HL-60/S4 (cell line): ENCODE results near the gene OTUB2.

Experiments used
- in situ Hi-C: fragments of 300-500 bp; cut with MboI; formaldehyde crosslinking; loops from 2 replicates; pipeline ENCODE4 v1.14.3; 2022; ENCODE audit warnings: low sequenced_read_pairs

The OTUB2 gene

DNA sequence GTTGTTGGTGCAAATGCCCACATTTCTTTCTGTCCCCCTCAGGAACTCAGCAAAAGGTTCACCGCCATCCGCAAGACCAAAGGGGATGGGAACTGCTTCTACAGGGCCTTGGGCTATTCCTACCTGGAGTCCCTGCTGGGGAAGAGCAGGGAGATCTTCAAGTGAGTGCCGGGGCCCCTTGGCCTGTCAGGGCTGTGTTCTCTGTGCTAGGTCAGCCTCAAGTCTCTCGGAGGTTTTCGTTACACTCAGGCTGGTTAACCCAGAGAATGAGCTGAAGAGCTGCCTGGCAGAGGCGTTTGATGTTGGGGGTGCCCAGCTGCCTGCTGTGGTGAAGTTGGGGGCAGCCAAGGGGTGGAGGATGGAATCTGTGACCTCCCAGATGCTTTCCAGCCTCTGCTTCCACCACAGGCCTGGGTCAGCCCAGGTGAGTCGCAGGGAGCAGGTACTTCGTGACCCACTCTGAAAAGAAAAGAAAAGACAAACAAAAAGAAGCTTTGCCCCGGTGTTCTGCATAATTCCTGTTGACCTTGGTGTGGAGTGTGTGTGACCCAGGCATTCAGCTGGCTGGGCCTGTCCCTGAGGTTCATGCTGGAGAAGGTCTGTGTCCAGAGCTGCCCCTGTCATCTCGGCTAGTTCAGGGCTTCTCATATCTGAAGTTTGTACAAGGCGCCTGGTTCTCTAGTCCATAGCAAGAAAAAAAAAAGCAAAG, 12.9 kb downstream of the OTUB2 start:
- in situ Hi-C loops = no loop called here

DNA sequence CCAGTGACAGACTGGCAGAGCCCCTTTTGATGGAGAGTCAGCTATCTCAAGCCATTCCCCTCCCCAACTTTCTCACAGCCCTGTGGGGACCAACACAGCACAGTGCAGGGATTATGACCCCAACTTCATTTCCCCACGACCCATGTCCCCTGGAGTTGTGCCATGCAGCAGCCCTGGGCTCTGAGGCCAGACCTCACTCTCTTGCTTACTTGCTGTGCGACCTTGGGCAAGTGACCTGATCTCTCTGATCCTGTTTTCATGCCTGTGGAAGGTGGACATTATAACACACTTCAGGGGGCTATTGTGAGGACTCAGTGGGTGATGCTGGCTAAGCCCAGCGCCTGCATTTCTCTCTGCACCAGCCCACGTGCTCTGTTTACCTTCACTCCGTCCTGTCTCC, 14.1 kb downstream of the OTUB2 start:
- in situ Hi-C loops = no loop called here

DNA sequence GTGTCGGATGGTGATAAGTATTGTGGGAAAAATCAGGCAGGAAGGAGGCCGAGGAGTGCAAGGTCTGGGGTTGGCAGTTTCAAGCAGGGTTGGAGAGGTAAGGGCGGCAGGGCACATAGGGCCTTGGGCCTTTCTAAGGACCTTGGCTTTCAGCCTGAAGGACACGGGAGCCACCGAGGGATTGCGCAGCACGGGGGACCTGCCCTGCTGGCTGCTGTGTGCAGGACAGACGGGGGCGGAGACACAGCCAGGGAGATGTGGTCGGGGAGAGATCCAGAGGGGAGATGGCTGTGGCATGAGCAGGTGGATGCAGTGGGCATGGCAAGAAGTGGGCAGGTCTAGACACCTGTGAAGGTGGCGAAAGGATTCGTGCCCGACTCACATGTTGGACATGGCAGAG, 14.7 kb downstream of the OTUB2 start:
- in situ Hi-C loops = no loop called here

DNA sequence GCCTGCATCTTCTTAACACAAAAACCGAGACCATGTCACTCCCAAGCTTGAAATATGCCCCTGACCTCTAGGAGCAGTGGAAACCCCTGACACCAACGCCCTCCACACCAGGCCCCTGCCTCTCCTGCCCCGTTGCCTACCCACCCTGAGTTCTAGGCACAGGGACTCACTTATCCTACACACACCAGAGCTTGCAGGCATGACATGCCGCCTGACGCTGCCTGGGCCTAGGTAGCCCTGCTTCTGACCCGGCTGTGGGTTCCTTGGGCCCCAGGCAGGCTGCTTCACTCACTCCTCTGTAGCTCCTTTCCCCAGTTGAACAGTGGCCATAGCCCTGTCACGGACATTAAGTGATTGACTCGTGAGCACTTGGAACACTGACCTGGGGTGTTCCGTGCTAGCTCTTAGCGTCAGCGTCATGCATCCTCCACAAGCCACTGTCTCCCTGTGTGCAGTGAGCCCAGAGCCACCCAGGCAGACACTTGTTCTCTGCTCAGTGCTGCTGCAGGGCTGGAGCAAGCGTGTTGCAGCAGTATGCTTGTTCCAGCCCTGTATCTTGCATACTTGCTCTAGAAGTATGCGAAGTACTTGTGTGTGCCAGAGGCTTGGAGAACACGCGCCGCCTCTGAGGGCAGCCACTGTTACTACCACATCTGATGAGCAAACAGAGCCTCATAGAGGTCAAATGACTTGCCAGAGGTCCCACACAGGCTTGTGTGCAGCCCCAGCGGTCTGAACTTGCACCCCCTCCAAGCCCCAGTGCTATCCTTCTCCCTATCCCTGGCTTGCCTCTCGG, 15.6 kb downstream of the OTUB2 start:
- in situ Hi-C loops = no loop called here

DNA sequence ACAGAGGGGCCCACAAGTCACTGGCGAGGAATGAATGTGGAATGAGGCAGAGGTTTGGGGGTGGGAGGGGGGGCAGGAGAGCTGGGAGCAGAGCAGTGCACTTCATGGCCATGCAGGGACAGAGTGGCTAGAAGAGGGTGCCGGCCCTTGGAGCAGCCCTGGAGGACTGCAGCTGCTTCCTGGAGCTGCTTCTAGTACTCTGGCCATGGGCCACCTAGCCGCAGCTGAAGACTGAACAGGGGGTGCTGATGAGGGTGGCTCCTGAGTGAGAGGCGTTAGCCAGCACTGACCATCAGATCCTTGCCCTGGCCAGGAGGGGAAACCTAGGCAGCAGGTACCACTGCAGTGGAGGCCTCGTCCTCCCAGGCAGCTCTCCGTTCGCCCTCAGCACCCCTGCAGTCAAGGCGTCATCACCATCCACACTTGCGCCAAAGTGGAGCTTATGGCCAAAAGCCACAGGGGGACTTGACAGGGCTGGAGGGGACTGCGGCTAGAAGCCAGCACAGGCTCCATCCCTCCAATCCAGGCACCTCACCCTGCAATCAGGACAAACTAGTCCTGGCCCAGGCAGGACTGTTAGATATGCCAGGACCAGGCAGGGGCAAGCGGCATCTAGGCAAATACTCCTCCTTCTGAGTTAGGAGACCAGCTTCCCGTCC, 16.4 kb downstream of the OTUB2 start:
- in situ Hi-C loops = no loop called here

DNA sequence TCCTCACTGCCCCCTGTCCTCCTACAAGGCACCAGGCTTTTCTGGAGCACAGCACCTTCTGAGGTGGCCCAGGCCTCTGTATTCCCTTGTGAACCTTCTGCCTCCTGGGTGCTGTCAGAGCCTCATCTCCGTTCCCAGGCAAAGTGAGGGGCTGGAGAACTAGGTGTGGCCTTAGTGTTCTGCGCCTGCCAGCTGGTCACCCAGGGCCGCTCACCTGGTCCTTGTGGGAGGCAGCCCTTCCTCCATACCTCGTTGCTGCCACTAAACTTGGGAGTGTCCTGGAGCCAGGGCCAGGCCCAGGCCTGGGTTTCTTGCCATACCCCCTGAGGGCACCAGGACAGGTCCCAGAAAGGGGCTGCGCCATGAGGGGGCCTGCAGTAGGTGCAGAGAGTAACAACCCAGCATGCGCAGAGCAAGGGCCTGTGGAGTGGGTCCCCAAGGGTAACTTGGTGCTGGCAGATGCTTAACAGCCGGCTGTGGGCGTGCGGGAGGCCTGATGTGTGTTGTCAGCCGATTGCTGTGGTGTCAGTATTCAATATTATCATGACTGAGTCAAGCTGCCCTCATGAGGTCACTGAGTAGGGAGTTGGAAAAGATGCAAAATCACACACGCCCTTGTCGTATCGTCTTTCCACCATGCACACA, 17.1 kb downstream of the OTUB2 start:
- in situ Hi-C loops = no loop called here

DNA sequence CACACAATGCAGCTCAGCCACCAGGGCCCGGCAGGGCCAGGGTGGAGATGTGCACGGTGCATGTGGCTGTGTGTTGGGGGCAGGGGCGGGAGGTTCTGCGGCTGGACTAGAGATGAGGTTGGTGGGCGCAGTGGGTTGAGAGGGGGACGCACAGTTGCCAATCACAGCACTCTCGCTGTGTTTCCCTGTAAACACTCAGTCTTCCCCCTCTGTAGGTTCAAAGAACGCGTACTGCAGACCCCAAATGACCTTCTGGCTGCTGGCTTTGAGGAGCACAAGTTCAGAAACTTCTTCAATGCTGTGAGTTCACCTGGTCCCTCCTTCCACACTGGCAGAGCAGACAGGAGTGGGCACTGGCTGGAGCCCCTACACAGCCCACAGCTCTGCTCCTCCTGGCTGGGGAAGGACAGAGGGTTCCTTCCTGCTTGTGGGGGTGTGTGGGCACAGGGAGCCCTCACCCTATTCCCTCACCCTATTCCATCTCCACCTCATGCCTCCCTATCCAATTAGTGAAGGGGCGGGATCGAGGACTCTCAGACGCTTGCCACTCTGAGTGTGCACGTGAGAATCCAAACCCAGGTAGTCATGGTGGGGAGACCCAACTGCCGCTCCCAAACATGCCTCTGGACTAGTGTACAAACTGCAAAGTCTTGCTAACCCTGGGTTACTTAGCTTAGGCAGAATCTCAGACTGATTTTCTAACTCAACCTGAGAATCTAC, 17.8 kb downstream of the OTUB2 start:
- in situ Hi-C loops = no loop called here

DNA sequence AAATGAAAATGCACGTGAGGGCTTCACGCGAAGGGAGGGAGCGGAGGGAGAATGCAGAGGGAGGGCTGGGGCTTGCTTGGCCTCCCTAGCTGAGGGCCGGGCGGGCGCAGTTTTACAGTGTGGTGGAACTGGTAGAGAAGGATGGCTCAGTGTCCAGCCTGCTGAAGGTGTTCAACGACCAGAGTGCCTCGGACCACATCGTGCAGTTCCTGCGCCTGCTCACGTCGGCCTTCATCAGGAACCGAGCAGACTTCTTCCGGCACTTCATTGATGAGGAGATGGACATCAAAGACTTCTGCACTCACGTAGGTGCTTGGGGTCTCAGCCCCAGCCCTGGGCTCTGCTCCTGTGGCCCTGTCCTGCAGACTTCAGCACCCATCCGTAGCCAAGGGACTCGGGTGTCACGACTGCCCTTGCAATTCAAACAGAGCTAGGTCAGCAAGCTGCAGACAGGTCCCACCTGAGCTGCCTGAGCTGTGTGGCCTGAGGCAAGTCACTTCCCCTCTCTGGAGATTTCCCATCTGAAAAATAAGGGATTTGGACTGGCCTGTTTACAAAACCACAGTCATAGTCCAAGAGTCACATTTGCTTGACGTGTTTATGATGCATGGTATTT, 18.4 kb downstream of the OTUB2 start:
- in situ Hi-C loops = no loop called here

DNA sequence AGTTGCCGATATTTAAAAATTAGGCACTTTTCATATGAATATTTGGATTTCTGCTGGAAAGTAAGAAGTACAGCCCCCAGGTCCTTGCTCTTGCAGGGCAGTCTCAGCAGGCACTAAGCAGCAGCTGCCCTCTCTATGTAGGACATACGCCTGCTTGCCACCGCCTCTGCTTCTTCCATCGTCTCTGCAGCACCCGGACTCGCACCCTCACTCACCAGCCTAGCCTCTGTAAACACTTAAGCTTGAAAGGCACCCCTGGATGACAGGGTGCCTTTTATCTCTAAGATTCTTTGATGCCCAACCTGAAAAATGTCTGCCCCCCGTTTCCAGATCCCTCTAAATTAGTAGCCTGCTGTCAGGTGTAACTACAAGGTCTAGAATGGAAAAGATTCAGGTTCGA, 19.0 kb downstream of the OTUB2 start:
- in situ Hi-C loops = no loop called here

DNA sequence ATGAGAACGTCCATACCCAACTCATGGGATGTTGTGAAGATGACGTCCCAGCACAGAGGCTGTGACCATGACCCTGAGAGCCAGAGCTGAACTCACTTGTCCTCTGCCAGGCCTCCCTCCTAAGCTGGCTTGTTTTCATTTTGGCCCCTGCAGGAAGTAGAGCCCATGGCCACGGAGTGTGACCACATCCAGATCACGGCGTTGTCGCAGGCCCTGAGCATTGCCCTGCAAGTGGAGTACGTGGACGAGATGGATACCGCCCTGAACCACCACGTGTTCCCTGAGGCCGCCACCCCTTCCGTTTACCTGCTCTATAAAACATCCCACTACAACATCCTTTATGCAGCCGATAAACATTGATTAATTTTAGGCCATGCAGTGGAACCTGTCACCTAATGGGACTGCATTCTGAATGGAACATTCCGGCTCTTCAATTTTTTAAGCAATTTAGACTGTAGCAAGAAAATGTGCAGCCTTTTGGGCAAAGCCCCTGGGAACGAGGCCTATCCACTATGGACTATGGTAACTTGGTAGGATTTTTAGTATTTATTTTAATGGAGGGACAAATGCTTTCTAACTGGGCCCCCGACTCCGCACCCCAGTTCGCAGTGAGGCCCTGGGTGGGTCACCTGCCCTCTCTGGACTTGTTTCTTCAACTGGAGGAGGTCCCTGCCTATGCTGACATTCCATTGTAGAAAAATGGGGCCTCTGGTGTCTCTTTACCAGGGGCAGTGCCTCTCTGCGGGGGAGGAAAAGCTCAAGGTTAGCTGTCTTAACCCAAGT, 19.6 kb downstream of the OTUB2 start:
- in situ Hi-C loops = no loop called here

DNA sequence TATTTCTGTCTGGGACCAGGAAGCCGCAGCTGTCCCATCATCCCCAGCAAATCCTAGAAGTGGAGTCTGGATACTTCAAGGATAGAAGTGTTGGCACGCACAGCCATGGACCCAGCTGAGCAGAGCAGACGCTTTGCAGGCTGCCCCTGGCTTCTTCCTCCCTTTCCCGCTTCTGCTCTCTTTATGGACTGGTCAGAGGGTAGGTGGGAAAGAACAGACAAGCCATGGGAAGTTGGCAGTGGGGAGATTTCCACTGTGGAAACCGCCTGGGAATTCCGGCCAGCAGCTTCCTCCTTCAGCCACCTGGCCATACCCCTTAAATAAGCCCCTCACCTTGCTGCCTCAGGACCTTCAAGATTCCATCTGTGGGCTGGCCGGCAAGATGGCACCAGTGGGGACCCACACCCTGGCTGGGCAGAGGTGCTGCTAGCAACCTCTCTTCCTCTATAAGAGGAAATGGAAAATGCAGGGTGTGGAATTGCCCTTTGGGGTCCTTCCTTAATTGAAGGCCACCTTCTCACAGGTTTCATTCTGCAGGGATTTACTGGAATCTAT, 20.6 kb downstream of the OTUB2 start:
- in situ Hi-C loops = no loop called here

DNA sequence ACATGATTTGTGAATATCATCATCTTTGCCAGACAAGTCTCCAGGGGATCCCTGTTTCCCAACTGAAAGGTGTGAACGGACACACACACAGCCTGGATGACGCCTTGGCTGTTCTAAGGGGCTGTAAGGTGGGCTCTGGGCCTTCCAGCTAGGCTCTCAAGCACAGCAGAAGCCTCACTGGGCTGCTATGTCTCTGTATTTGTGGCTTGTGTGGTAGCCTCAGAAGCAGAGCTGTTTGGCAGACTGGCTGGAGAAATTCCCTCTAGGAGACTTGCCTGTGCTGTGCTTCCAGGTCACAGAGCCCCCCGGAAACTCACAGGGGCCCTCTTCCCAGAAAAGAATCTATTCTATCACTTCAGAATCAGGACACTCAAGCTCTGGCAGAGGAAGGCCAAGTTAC, 21.4 kb downstream of the OTUB2 start:
- in situ Hi-C loops = no loop called here

DNA sequence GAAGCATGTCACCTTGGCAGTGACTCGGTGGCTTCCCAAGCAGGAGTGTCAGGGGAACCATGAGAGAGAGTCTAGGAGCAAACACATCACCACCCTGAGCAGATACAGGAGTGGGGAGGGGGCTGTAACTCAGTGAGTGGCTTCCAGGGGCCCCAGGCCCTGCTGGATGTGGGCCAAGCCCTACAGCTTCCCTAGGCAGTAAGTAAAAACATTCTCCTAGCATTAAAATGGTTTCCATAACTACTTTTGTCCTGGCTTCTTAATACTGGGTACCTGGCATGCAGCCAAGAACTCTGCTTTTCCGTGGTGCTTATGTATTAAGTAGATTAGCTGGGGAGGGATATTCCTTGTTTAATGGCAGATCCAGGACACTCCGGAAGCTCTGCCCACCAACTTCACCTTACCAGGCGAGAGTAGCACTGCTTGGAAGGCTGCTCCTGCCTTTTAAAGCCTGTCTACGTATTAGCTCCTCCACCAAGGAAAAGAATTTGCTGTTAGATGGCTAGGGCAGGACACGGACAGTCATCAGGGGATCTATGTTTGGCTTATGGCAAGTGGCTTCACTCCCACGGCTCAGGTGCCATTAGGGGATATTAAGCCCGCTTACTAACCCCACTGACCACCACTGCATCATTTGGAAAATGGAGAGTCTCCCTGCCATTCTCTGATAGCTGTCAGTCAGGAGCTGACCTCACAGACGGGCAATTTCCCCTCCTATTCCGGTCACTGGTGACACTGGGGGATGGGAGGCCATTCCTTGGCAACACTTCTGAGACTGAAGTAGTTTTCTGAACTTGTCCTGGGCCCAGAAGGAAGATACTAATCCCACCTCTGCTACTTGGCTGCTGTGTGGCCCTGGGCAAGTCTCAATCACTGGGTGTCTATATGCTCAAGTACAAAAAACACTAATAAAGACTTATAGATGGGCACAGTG, 22.8 kb downstream of the OTUB2 start:
- in situ Hi-C loops = no loop called here

DNA sequence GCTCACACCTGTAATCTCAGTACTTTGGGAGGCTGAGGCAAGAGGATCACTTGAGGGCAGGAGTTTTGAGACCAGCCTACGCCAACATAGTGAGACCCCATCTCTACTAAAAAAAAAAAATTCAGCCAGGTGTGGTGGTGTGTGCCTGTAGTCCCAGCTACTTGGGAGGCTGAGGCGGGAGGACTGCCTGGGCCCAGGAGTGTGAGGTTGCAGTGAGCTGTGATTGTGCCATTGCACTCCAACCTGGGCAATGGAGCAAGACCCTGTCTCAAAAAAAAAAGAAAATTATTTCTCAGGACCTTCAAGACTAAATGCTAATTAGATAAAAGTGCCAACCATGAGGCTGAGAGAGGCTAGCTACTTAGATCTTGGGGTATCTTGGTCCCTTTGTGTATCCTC, 23.5 kb downstream of the OTUB2 start:
- in situ Hi-C loops = no loop called here

DNA sequence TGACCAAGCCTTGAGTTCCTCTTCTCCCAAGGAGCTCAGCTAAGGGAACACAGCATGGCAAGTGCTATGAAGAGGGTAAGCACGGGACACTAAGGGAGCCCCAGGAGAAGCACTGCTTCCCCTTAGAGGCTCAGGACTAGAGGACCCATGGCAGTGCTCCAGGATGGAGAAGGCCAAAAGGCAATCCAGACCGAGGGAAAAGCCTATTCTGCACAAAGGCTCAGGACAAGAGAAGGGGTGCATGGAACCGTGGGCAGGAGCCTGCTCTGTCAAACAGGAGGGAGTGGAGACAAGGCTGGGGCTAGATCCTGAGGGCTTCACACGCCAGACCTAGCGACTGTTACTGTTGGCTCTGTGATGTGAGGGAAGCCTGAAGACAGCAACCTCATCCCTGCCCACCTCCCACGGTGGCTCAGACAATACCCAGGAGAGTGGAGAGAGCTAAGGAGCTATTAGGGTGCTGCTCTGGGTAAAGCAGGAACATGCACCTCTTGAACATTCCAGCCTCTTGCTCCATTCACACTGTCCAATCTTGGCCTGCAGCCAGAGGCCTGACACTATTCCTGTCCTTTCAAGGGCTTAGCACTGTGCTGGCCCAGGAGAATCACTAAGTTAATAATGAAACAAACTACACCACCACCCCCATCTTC, 24.2 kb downstream of the OTUB2 start:
- in situ Hi-C loops = no loop called here

DNA sequence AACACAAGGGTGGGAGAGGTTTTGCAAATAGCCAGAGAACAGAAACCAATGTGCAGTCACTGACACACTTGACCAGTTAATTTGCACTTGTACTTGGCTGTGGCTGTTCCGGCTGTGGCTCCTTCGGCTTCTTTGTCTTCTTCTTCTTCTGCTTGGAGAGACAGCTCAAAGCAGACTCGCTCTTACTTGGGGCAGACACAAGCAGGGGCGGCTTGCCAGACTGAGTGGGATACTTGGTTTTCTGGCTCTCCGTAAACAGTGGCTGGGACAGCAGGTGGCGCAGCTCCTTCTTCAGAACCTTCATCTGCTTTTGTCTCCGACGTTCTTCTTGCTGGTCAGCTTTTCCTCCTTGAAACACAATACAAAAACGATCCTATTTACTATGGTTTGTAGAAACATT, 25.0 kb downstream of the OTUB2 start:
- in situ Hi-C loops = no loop called here

DNA sequence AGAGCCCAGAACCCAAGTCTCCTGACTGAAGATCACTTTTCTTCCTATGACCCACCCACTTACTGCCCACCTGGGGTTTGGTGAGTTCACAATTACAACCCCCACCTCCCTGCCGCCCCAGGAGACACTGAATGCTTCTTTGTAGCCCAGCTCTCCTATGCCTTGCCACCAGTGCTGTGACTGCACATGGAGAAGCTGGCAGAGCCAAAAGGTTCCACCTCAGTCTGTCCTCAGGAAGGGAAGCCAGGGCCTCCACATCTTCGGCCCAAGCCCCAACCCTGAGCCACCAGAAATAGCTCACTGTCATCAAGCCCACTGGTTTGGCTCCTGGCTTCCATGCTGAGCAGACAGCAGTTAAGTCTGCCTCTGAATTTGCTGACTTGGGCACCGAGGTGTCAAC, 25.6 kb downstream of the OTUB2 start:
- in situ Hi-C loops = no loop called here

DNA sequence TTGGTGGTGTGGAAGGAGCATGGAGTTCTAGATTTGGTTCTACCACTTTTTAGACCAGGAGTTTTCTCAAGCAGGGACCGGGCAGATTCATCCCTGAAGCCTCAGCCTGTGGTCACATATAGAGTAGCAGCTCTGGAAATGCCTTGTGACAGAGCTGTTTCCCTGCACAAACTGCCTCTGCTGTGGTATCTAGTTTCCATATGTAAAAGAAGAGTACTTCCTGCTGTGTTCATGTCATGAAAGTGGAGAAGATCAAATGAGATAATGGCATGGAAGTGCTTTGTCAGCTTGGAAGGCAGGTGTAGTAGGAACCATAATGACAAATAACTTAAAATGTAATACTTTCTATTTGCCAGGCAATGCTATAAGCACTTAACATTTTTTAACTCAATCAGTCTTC, 26.1 kb downstream of the OTUB2 start:
- in situ Hi-C loops = no loop called here
